Mononuclear cell (primary cell): ENCODE results near the gene BDNF. TPM values are rescaled to one million over a fixed set of nuclear protein-coding genes. Genes with fewer than 3 reads are reported as not detected.

ENCODE experiments used
- H3K27me3 ChIP-seq: 2 replicates; pipeline ENCODE4 v1.6.0; 2011; ENCODE audit warnings: low read length, control low read depth; ENCODE audit not compliant: insufficient read depth
- H3K4me1 ChIP-seq: 2 replicates; pipeline ENCODE4 v1.5.1; 2011; ENCODE audit warnings: mild to moderate bottlenecking, low read length, control low read depth; ENCODE audit not compliant: insufficient read depth
- H3K4me3 ChIP-seq: 2 replicates; pipeline ENCODE4 v1.5.1; 2011; ENCODE audit warnings: mild to moderate bottlenecking, low read length, moderate library complexity
- H3K9me3 ChIP-seq: 2 replicates; pipeline ENCODE4 v1.5.1; 2011; ENCODE audit warnings: low read depth, mild to moderate bottlenecking, control low read depth, low read length
- total RNA-seq: library from RNA; depleted of rRNA; stranded (reverse); fragments of >200 nt; gene quantifications from one replicate; pipeline ENCODE4 v1.2.3, GENCODE V29; 2012

BDNF gene
- total RNA-seq, 1 donor = under 0.01 TPM

DNA sequence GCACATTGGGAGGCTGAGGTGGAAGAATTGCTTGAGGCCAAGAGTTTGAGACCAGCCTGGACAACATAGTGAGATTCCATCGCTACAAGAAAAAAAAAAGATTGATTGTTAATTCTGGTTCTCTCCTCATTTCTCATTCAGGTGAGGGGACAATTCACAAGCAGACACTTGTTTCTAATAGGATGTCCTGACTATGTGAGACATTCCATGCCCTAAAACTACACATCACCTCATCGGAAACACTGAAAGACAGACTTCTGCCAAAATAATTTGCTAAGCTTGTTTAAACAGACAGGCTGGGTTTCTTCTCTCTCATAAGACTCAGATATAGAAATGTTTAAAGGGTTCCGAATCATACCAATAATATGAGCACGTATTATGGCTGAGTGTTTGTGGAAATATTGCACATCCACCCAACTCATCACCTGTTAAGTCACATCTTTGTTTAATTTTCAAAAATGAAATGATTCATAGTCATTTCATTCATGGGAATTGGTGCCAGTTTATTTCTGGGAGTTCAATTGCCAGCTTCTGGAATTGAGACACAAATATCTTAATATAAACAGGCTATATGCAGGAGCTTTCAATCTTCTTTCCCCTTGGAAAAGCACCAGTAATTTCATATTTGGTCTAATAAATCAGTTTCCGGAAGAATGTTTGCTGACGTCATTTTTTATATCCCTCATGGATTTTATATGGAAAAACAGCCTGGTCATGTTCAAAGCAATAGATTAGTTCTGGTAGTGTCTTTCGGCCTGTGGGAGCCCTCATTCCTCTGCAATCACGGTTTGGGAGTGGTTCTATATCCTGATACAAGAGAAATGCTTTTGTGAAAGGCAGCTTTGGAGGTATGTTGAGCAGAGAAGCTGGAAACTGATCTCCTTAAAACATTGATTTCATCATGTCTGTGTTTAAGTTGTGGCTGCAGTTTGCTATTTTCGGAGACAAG is 87.0 kb downstream of the BDNF start:
- H3K4me3 ChIP-seq = no peak overlapping the region
- H3K27me3 ChIP-seq = no peaks in the 10 kb centered on the region
- H3K4me1 ChIP-seq = no peaks in the 10 kb centered on the region
- no peaks in the 10 kb centered on the region for H3K9me3 ChIP-seq

DNA sequence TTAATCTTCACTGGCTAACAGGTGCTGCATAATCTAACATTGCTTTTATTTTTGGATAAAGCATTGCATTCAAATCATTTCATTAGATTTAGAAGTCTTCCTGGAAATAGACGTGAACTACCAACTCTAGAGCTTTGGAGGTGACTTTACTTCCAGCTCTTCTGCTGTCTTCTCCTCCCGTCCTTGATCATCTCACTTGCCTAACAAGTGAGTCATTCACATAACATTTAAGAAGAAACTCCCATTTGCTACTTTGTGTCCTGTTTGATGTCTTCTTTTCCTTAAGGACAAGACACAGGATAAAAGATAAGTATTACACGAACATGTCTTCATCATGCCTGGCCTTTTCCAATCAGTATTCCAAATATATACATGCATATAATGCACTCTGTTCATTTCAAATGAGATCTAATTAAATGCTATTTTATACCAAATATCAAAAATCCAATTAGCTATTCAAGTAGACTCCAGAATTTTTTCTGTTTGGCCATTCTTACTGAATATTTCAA is 88.3 kb downstream of the BDNF start:
- no peaks in the 10 kb centered on the region for H3K4me1 ChIP-seq
- H3K9me3 ChIP-seq = no peaks in the 10 kb centered on the region
- H3K27me3 ChIP-seq = no peaks in the 10 kb centered on the region
- no peak overlapping the region for H3K4me3 ChIP-seq

DNA sequence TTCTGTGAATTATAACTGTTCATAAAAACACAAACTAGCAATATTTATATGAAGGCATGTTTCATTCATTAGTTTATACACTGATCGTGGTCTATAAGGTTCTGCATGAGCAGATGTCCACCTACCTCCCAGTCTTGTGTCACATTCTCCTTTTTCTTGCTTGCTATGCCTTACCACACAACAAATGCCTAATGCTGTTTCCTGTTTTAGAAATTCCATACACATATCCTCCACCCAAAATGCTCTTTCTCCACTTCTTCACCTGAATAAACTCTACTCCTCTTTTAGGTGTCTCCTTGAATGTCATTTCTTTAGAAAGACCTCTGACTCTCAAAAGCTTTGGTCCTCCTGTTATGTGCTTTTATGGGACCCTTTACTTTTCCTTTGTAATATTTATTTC is 88.9 kb downstream of the BDNF start:
- H3K9me3 ChIP-seq = no peaks in the 10 kb centered on the region
- H3K27me3 ChIP-seq = no peaks in the 10 kb centered on the region
- no peak overlapping the region for H3K4me3 ChIP-seq
- H3K4me1 ChIP-seq = no peaks in the 10 kb centered on the region

DNA sequence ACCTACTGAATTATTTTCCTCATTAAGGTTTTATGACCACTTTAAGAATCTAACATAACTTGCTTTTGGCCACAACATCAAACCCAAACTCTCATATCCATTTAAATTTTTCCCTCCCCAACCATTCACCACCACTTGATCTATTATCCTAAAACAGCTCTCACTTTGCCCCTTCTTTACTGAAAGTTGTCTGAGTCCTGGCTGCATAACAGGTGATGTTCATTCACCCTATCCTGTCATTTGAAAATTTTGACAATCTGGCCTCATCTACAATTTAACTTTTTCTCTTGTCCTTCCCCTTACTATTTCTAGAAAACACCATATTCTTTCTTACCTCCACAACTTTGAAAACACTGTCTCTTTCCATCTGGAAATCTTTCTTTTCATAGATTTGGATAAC is 89.3 kb downstream of the BDNF start:
- Histone ChIP-seq H3K9me3 (no peaks in the 10 kb centered on the region), H3K27me3 (no peaks in the 10 kb centered on the region), H3K4me3 (no peak overlapping the region), H3K4me1 (no peaks in the 10 kb centered on the region)

DNA sequence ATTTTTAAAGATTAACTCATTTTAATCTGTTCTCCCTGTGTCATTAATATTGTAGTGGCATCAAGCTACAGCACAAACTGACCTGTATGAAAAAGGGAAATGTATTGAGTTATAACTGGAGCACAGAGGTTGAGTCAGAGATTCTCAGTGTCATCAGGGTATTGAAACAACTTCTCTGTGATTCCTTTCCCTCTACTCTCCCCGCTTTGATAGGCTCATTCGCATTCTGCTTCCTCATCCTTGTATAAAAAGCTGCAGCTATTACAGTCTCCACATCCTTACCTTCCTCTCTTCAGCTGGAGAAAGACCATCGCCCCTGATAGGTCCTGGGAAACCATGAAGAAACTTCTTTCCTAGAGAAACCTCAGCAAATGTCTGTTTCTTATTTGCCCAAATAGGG is 90.0 kb downstream of the BDNF start:
- Histone ChIP-seq H3K9me3 (no peaks in the 10 kb centered on the region), H3K4me3 (no peak overlapping the region), H3K27me3 (no peaks in the 10 kb centered on the region), H3K4me1 (no peaks in the 10 kb centered on the region)

GRCh38 chr11:27608951-27609350 is 91.3 kb downstream of the BDNF start:
- no peaks in the 10 kb centered on the region for H3K4me1 ChIP-seq
- no peaks in the 10 kb centered on the region for H3K9me3 ChIP-seq
- no peaks in the 10 kb centered on the region for H3K27me3 ChIP-seq
- H3K4me3 ChIP-seq = no peak overlapping the region

DNA sequence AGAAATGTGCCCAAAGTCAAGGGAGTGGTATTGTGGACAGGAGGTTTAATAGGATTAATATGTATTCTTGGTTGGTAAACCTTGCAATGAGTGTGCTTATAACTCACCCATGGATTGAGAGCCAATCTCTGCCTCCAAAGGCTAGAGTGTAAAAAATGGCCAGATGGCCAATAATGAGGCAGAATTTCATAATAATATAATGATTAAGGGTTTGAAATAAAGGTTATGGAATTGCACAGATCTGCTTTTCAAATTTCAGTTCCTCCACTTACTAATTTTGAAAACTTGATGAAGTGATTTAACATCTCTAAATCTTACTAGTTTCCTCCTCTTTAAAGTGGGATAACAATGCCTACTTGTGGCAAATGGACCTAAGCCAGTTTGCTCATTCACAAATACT is 94.8 kb downstream of the BDNF start:
- Histone ChIP-seq H3K4me3 (no peak overlapping the region), H3K4me1 (no peaks in the 10 kb centered on the region), H3K9me3 (no peaks in the 10 kb centered on the region), H3K27me3 (no peaks in the 10 kb centered on the region)

Other genes with a start within 250 kb of the BDNF start
- gene LGR4, start 227.7 kb downstream of the BDNF start, total RNA-seq = 2.3 TPM
- 36.6 TPM for gene LIN7C, start 193.7 kb downstream of the BDNF start, total RNA-seq